ENCODE measurements around the gene TAPBPL. TPM values are rescaled to one million over a fixed set of nuclear protein-coding genes. Genes with fewer than 3 reads are reported as not detected.

The TAPBPL gene
- total and polyA plus RNA-seq, 2 of the 13 experiments (the other 11 are each of a cell fraction or from before 2014, with no cell fraction given): 10.0 to 14.5 TPM

- TF ChIP-seq ZKSCAN8 (CRISPR knock-in tag; IDR thresholded peaks at IDR 0.05; ENCODE audit: borderline replicate concordance): peak; percentile 27; the same call in 1 of the 2 replicates
- 0 out of 2 replicates have a peak, but pooled peaks have one; percentile 88 for TF ChIP-seq EED (CRISPR knock-in tag; IDR thresholded peaks at IDR 0.05)
- no peak for TF ChIP-seq ZNF549 (CRISPR knock-in tag; IDR thresholded peaks at IDR 0.05)
- TF ChIP-seq ARID5B (CRISPR knock-in tag; IDR thresholded peaks at IDR 0.05): no peak
- no peak for TF ChIP-seq KLF9 (CRISPR knock-in tag; IDR thresholded peaks at IDR 0.05; ENCODE audit: low read depth)
- 0 out of 2 replicates have a peak, but pooled peaks have one; percentile 10 for TF ChIP-seq ZNF784 (CRISPR knock-in tag; IDR thresholded peaks at IDR 0.05; ENCODE audit: borderline replicate concordance)
- peak; percentile 80; the same call in 1 of the 2 replicates for TF ChIP-seq KMT2B (CRISPR knock-in tag; IDR thresholded peaks at IDR 0.05)
- TF ChIP-seq ZFP36 (IDR thresholded peaks at IDR 0.05; ENCODE audit: borderline replicate concordance, low read depth, low read length, partially characterized antibody): no peak
- no peak for TF ChIP-seq U2AF1 (optimal IDR thresholded peaks at IDR 0.05; ENCODE audit: low read depth, low read length)
- TF ChIP-seq ARHGAP35 (CRISPR knock-in tag; IDR thresholded peaks at IDR 0.05; ENCODE audit: borderline replicate concordance): no peak
- peak; percentile 50; the same call in 1 of the 2 replicates for TF ChIP-seq SALL1 (CRISPR knock-in tag; IDR thresholded peaks at IDR 0.05)
- TF ChIP-seq ZNF580 (CRISPR knock-in tag; IDR thresholded peaks at IDR 0.05; ENCODE audit: borderline replicate concordance, low read depth): no peak
- TF ChIP-seq ZNF30 (CRISPR knock-in tag; IDR thresholded peaks at IDR 0.05): no peak
- TF ChIP-seq ZNF501 (CRISPR knock-in tag; IDR thresholded peaks at IDR 0.05): peak; percentile 80; the same call in 1 of the 2 replicates
- TF ChIP-seq KLF13 (CRISPR knock-in tag; IDR thresholded peaks at IDR 0.05): 0 out of 2 replicates have a peak, but pooled peaks have one; percentile 34
- no peak for TF ChIP-seq ZNF260 (CRISPR knock-in tag; IDR thresholded peaks at IDR 0.05; ENCODE audit: borderline replicate concordance, low read depth)
- peak; percentile 96 for TF ChIP-seq KAT8 (CRISPR knock-in tag; IDR thresholded peaks at IDR 0.05)
- TF ChIP-seq MTF1 (CRISPR knock-in tag; IDR thresholded peaks at IDR 0.05): no peak
- TF ChIP-seq TAF1 (CRISPR knock-in tag; IDR thresholded peaks at IDR 0.05): peak; percentile 82
These were observed 41.1 kb downstream of the TAPBPL start, which contains the start of gene MRPL51 (continued) for GRCh38 chr12:6492838-6493496.

Measured in HepG2 (cell line).